Activated T-helper 17 cell treated with anti-CD3 and anti-CD28 coated beads, Interleukin-2, amount 50 U/mL, for 72 hours (primary cell): ENCODE data around the gene TINAGL1. TPM values are rescaled to one million over a fixed set of nuclear protein-coding genes. Genes with fewer than 3 reads are reported as not detected.
A peak's percentile ranks its signal among the peaks of the same experiment; 100 is the strongest.

Source experiments
- ATAC-seq: fragments of 150-1000 bp; cut with Tn5 transposase; replicated peaks from 2 replicates; pipeline ENCODE4 v1.10.0; 2021; ENCODE audit warnings: mild to moderate bottlenecking, moderate library complexity
- H3K27ac Mint-ChIP-seq: one replicate; pipeline ENCODE4 v1.8.0; 2022; ENCODE audit warnings: mixed read lengths
- H3K27me3 Mint-ChIP-seq: one replicate; pipeline ENCODE4 v1.8.0; 2022; ENCODE audit warnings: mixed read lengths
- H3K36me3 Mint-ChIP-seq: one replicate; pipeline ENCODE4 v1.8.0; 2022; ENCODE audit warnings: low read depth, mild to moderate bottlenecking, mixed read lengths
- H3K4me1 Mint-ChIP-seq: one replicate; pipeline ENCODE4 v1.8.0; 2022; ENCODE audit warnings: mixed read lengths
- H3K4me3 Mint-ChIP-seq: one replicate; pipeline ENCODE4 v1.8.0; 2022; ENCODE audit warnings: mild to moderate bottlenecking, mixed read lengths
- H3K9me3 Mint-ChIP-seq: one replicate; pipeline ENCODE4 v1.8.0; 2022; ENCODE audit warnings: mixed read lengths
- total RNA-seq, 2 donors: library from RNA; stranded (reverse); gene quantifications; one replicate each; pipeline ENCODE4 v1.2.3, GENCODE V29; 2022

The TINAGL1 gene
- total RNA-seq, 2 donors from 2014 or later: not detected

GRCh38 chr1:31621847-31622730 is 45.8 kb downstream of the TINAGL1 start:
- H3K9me3 Mint-ChIP-seq: no peaks in the 10 kb centered on the region
- H3K36me3 Mint-ChIP-seq: peaks cover 5% of the 10 kb centered on the region
- ATAC-seq: no peak
- peak overlapping the region; percentile 68 for H3K27ac Mint-ChIP-seq
- no peak overlapping the region for H3K4me3 Mint-ChIP-seq
- H3K27me3 Mint-ChIP-seq: peaks cover 14% of the 10 kb centered on the region
- peaks cover 12% of the 10 kb centered on the region for H3K4me1 Mint-ChIP-seq

- peaks cover 11% of the 10 kb centered on the region for H3K36me3 Mint-ChIP-seq
- H3K9me3 Mint-ChIP-seq: no peaks in the 10 kb centered on the region
- H3K27ac Mint-ChIP-seq: peak overlapping the region; percentile 49
- H3K27me3 Mint-ChIP-seq: peaks cover 10% of the 10 kb centered on the region
- no peak for ATAC-seq
- peaks cover 10% of the 10 kb centered on the region for H3K4me1 Mint-ChIP-seq
- no peak overlapping the region for H3K4me3 Mint-ChIP-seq
Measured at GRCh38 chr1:31623365-31623764, 47.0 kb downstream of the TINAGL1 start.

- H3K27me3 Mint-ChIP-seq: peaks cover 4% of the 10 kb centered on the region
- peak; percentile 28 for ATAC-seq
- H3K9me3 Mint-ChIP-seq: no peaks in the 10 kb centered on the region
- H3K4me3 Mint-ChIP-seq: no peak overlapping the region
- peaks cover 10% of the 10 kb centered on the region for H3K4me1 Mint-ChIP-seq
- peak overlapping the region; percentile 49 for H3K27ac Mint-ChIP-seq
- H3K36me3 Mint-ChIP-seq: peaks cover 21% of the 10 kb centered on the region
Measured at GRCh38 chr1:31624309-31624708, 48.0 kb downstream of the TINAGL1 start.

- H3K27ac Mint-ChIP-seq: peak overlapping the region; percentile 49
- H3K4me1 Mint-ChIP-seq: peaks cover 10% of the 10 kb centered on the region
- ATAC-seq: peak; percentile 16
- H3K36me3 Mint-ChIP-seq: peaks cover 27% of the 10 kb centered on the region
- H3K9me3 Mint-ChIP-seq: no peaks in the 10 kb centered on the region
- no peaks in the 10 kb centered on the region for H3K27me3 Mint-ChIP-seq
- no peak overlapping the region for H3K4me3 Mint-ChIP-seq
Measured at GRCh38 chr1:31624731-31625514, 48.6 kb downstream of the TINAGL1 start.

GRCh38 chr1:31625561-31626222 is 49.4 kb downstream of the TINAGL1 start:
- Mint-ChIP-seq H3K9me3 (no peaks in the 10 kb centered on the region), H3K27ac (peak overlapping the region; percentile 36), H3K4me3 (no peak overlapping the region), H3K36me3 (peaks cover 35% of the 10 kb centered on the region), H3K27me3 (no peaks in the 10 kb centered on the region), H3K4me1 (peaks cover 10% of the 10 kb centered on the region)
- ATAC-seq: no peak

GRCh38 chr1:31626223-31627207 is 50.2 kb downstream of the TINAGL1 start:
- peaks cover 10% of the 10 kb centered on the region for H3K4me1 Mint-ChIP-seq
- no peak for ATAC-seq
- H3K27ac Mint-ChIP-seq: peak overlapping the region; percentile 14
- H3K27me3 Mint-ChIP-seq: no peaks in the 10 kb centered on the region
- peaks cover 43% of the 10 kb centered on the region for H3K36me3 Mint-ChIP-seq
- no peaks in the 10 kb centered on the region for H3K9me3 Mint-ChIP-seq
- H3K4me3 Mint-ChIP-seq: no peak overlapping the region

GRCh38 chr1:31627301-31627929 is 51.1 kb downstream of the TINAGL1 start:
- Mint-ChIP-seq H3K9me3 (no peaks in the 10 kb centered on the region), H3K27ac (peak overlapping the region; percentile 14), H3K36me3 (peaks cover 52% of the 10 kb centered on the region), H3K27me3 (no peaks in the 10 kb centered on the region), H3K4me3 (no peak overlapping the region), H3K4me1 (peaks cover 10% of the 10 kb centered on the region)
- no peak for ATAC-seq

- Mint-ChIP-seq H3K9me3 (no peaks in the 10 kb centered on the region), H3K4me3 (no peak overlapping the region), H3K27me3 (no peaks in the 10 kb centered on the region), H3K27ac (no peak overlapping the region), H3K4me1 (peaks cover 10% of the 10 kb centered on the region), H3K36me3 (peaks cover 57% of the 10 kb centered on the region)
- ATAC-seq: no peak
Measured at GRCh38 chr1:31627930-31628559, 51.7 kb downstream of the TINAGL1 start.

GRCh38 chr1:31628931-31629556 is 52.7 kb downstream of the TINAGL1 start:
- Mint-ChIP-seq H3K27ac (peak overlapping the region; percentile 59), H3K4me3 (no peak overlapping the region), H3K36me3 (peaks cover 62% of the 10 kb centered on the region), H3K27me3 (no peaks in the 10 kb centered on the region), H3K4me1 (peaks cover 5% of the 10 kb centered on the region), H3K9me3 (no peaks in the 10 kb centered on the region)
- no peak for ATAC-seq

- Mint-ChIP-seq H3K27me3 (no peaks in the 10 kb centered on the region), H3K27ac (no peak overlapping the region), H3K4me1 (peaks cover 13% of the 10 kb centered on the region), H3K36me3 (peaks cover 78% of the 10 kb centered on the region), H3K4me3 (no peak overlapping the region), H3K9me3 (no peaks in the 10 kb centered on the region)
- no peak for ATAC-seq
Measured at GRCh38 chr1:31632649-31633048, 56.3 kb downstream of the TINAGL1 start.

- Mint-ChIP-seq H3K27me3 (no peaks in the 10 kb centered on the region), H3K4me1 (peaks cover 13% of the 10 kb centered on the region), H3K36me3 (peaks cover 75% of the 10 kb centered on the region), H3K4me3 (no peak overlapping the region), H3K27ac (no peak overlapping the region), H3K9me3 (no peaks in the 10 kb centered on the region)
- ATAC-seq: no peak
Measured at GRCh38 chr1:31633117-31633516, 56.8 kb downstream of the TINAGL1 start.
